ENCODE measurements around the gene TRIOBP. TPM values are rescaled to one million over a fixed set of nuclear protein-coding genes. Genes with fewer than 3 reads are reported as not detected.

TRIOBP gene
- total RNA-seq, 1 donor from 2014 or later, result 75.1 TPM

GRCh38 chr22:37771702-37772427 lies 75.0 kb downstream of the TRIOBP start:
- H3K4me3 ChIP-seq (ENCODE audit: low read depth, low read length), result no peak overlapping the region
- no peak for DNase-seq (ENCODE audit: low read depth)
- no peak for TF ChIP-seq CTCF (conservative IDR thresholded peaks at IDR 0.05; ENCODE audit: low read depth, low read length)

GRCh38 chr22:37774728-37775127 lies 77.9 kb downstream of the TRIOBP start:
- DNase-seq (ENCODE audit: low read depth), result no peak
- TF ChIP-seq CTCF (conservative IDR thresholded peaks at IDR 0.05; ENCODE audit: low read depth, low read length), result no peak
- no peak overlapping the region for H3K4me3 ChIP-seq (ENCODE audit: low read depth, low read length)

GRCh38 chr22:37775785-37776638 lies 79.2 kb downstream of the TRIOBP start:
- TF ChIP-seq CTCF (conservative IDR thresholded peaks at IDR 0.05; ENCODE audit: low read depth, low read length), result no peak
- no peak overlapping the region for H3K4me3 ChIP-seq (ENCODE audit: low read depth, low read length)
- DNase-seq (ENCODE audit: low read depth), result no peak

GRCh38 chr22:37776639-37777005 lies 79.8 kb downstream of the TRIOBP start:
- no peak for DNase-seq (ENCODE audit: low read depth)
- no peak for TF ChIP-seq CTCF (conservative IDR thresholded peaks at IDR 0.05; ENCODE audit: low read depth, low read length)
- no peak overlapping the region for H3K4me3 ChIP-seq (ENCODE audit: low read depth, low read length)

- H3K4me3 ChIP-seq (ENCODE audit: low read depth, low read length), result no peak overlapping the region
- TF ChIP-seq CTCF (conservative IDR thresholded peaks at IDR 0.05; ENCODE audit: low read depth, low read length), result no peak
- peak; percentile 68 for DNase-seq (ENCODE audit: low read depth)
Observed at GRCh38 chr22:37777122-37777687, 80.4 kb downstream of the TRIOBP start.

- TF ChIP-seq CTCF (conservative IDR thresholded peaks at IDR 0.05; ENCODE audit: low read depth, low read length), result no peak
- H3K4me3 ChIP-seq (ENCODE audit: low read depth, low read length), result no peak overlapping the region
- DNase-seq (ENCODE audit: low read depth), result no peak
Observed at GRCh38 chr22:37778370-37779009, 81.6 kb downstream of the TRIOBP start.

All from epithelial cell of proximal tubule (primary cell).